IMR-90 (cell line): Measurements from ENCODE around the gene ANTXR1.

ENCODE experiments used
- TF ChIP-seq, protein P1 (sequence below): fragments of 150-350 bp; IDR thresholded peaks from 2 replicates; pipeline ENCODE4 v1.6.1; 2017; ENCODE audit warnings: mild to moderate bottlenecking, antibody characterized with exemption, low read length, low read depth
- TF ChIP-seq, protein P2 (sequence below): conservative IDR thresholded peaks from 2 replicates; pipeline ENCODE4 v1.5.1; 2012; ENCODE audit warnings: mild to moderate bottlenecking, low read depth, low read length, improper control_type of control experiment

DNA sequence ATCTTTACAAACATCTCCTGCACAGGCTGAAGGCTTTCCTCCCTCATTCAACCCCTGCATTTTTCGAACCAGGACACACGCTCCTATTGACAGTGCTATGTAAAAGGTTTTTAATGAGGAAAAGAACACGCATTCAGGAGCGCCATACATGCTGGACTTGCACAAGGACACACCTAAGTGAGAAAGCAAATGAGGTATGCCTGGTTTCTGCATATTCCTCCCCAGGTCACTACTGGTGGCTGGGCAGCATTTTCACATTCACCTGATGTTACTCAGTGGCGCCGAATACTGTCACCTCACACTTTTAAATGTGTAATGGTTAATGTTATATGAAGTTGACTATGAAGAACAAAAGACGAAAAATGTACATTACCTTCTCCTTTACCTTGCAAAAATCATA lies 150.6 kb downstream of the ANTXR1 start:
- TF ChIP-seq, protein P1, sequence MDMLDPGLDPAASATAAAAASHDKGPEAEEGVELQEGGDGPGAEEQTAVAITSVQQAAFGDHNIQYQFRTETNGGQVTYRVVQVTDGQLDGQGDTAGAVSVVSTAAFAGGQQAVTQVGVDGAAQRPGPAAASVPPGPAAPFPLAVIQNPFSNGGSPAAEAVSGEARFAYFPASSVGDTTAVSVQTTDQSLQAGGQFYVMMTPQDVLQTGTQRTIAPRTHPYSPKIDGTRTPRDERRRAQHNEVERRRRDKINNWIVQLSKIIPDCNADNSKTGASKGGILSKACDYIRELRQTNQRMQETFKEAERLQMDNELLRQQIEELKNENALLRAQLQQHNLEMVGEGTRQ, result no peak
- TF ChIP-seq, protein P2, sequence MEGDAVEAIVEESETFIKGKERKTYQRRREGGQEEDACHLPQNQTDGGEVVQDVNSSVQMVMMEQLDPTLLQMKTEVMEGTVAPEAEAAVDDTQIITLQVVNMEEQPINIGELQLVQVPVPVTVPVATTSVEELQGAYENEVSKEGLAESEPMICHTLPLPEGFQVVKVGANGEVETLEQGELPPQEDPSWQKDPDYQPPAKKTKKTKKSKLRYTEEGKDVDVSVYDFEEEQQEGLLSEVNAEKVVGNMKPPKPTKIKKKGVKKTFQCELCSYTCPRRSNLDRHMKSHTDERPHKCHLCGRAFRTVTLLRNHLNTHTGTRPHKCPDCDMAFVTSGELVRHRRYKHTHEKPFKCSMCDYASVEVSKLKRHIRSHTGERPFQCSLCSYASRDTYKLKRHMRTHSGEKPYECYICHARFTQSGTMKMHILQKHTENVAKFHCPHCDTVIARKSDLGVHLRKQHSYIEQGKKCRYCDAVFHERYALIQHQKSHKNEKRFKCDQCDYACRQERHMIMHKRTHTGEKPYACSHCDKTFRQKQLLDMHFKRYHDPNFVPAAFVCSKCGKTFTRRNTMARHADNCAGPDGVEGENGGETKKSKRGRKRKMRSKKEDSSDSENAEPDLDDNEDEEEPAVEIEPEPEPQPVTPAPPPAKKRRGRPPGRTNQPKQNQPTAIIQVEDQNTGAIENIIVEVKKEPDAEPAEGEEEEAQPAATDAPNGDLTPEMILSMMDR, result no peak
